ENCODE data around the gene DCTN3.
A peak's percentile ranks its signal among the peaks of the same experiment; 100 is the strongest.

Gene DCTN3

DNA sequence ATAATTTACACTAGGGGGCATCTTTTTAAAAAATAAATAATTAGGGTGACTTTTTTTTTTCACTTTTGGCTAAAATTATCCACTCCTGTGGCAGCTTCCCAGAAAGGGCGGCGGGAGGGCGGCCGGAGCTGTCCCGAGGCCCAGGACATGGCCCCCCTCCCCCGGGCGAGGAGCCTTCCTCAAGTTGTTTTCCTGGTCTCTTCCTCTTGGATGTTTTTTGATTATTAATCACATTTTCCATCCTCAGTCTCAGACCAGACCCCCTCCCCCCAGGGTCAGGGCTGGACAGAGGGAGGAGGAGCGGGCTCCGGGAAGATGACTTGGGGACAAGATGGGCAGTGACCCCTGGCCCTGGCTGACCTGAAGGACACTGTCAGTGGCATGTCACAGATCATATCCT lies 26.1 kb downstream of the DCTN3 start:
- in situ Hi-C loops (cut with MboI; ENCODE audit: low pct_unique_long_range_greater_than_20kb, low sequenced_read_pairs) = loop anchor here (5.0 to 25.0 kb wide), 2 partner anchors 52 to 182 kb away; no protein-coding TSS in a partner anchor
- no peak for DNase-seq

DNA sequence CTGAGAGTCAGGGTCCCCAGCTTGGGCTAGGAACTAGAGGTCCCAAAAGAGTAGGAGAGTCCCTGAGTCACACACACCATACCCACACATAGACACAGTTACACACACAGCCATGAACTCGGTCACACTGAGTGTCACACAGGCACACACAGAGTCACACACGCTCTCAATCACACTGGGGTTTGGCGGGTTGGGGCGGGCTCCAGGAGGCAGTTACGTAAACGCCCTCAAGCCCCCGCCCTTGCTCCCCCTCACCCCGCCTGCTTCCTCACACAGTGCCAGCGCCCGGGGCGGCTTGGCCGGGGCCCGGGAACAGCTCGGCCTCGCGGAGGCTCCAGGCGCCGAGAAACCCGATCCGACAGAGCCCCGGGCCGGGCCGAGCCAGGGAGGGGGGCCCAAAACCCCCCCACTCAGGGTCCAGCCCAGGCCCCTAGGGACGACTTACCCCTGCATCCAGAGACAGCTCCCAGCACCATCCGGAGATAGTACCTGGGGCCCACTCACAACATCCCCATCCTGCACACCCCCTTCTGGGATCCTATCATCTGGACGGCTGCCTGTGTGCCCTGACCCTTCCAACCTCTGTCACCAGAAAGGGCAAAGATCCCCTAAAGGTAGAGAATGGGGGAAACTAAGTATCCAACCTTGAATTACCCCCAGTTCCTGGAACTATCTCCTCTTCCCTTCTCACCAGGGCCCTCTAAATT lies 27.2 kb downstream of the DCTN3 start:
- in situ Hi-C loops (cut with MboI; ENCODE audit: low pct_unique_long_range_greater_than_20kb, low sequenced_read_pairs) = loop anchor here (5.0 to 25.0 kb wide), 2 partner anchors 51 to 181 kb away; no protein-coding TSS in a partner anchor
- no peak for DNase-seq

DNA sequence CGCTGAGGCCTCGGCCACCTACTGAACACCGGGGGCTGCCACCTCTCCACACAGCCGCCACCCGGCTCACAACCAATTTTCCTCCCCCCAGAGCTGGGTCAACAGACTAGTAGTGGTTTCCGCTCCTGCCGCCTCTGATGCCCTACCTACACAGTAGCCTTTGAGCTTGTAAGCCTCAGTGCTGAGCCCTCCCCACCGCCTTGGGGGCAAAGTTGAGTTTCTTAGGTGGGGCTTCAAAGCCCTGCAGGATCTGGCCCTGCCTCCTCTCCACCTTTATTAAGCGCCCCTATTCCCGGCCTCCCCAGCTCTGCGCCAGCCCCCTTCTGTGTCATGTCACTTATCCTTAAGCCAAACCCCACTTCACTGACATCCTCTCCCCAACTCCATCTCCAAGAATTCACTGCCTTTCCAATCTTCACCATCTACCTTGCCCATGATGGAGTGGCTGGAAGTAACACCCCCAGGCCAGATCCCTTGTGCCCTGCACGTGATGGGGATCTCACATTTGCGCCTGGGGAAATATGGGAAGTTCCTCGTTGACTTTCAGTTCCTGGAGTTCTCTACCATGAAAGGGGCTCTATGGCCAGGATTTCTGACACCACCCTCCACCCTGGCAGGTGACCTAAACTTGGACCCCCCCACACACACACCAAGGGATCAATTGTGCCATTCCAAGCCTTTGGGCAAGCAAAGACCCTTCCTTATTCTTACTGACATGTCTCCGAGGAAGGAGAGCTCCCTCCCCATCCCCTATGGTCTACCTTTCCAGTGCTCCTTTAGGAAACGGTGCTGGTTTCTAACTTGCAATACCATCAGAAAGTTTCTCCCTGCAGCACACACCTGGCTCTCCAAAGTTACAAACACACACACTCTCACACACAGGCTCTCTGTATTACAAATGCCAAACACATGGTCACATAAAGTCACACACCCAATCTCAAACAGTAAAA lies 28.1 kb downstream of the DCTN3 start:
- DNase-seq = no peak
- in situ Hi-C loops (cut with MboI; ENCODE audit: low pct_unique_long_range_greater_than_20kb, low sequenced_read_pairs) = loop anchor here (5.0 to 25.0 kb wide), 2 partner anchors 50 to 180 kb away; no protein-coding TSS in a partner anchor

GRCh38 chr9:34591248-34591916 lies 28.9 kb downstream of the DCTN3 start:
- DNase-seq = peak; percentile 69
- in situ Hi-C loops (cut with MboI; ENCODE audit: low pct_unique_long_range_greater_than_20kb, low sequenced_read_pairs) = loop anchor here (5.0 to 25.0 kb wide), 2 partner anchors 49 to 179 kb away; no protein-coding TSS in a partner anchor

GRCh38 chr9:34590381-34591247 lies 29.7 kb downstream of the DCTN3 start:
- in situ Hi-C loops (cut with MboI; ENCODE audit: low pct_unique_long_range_greater_than_20kb, low sequenced_read_pairs) = loop anchor here (5.0 to 25.0 kb wide), 2 partner anchors 48 to 178 kb away; no protein-coding TSS in a partner anchor

GRCh38 chr9:34589636-34590380 lies 30.5 kb downstream of the DCTN3 start, which contains the start of gene CNTFR:
Gene CNTFR (minus strand): TSS chr9:34589724. CDS start chr9:34568981, 20,743 bp downstream.
- DNase-seq = no peak
- in situ Hi-C loops (cut with MboI; ENCODE audit: low pct_unique_long_range_greater_than_20kb, low sequenced_read_pairs) = loop anchor here (5.0 to 25.0 kb wide), 2 partner anchors 48 to 178 kb away; no protein-coding TSS in a partner anchor

More at GRCh38 chr9:34590381-34591247, 29.7 kb downstream of the DCTN3 start:
- no peak for DNase-seq

DNA sequence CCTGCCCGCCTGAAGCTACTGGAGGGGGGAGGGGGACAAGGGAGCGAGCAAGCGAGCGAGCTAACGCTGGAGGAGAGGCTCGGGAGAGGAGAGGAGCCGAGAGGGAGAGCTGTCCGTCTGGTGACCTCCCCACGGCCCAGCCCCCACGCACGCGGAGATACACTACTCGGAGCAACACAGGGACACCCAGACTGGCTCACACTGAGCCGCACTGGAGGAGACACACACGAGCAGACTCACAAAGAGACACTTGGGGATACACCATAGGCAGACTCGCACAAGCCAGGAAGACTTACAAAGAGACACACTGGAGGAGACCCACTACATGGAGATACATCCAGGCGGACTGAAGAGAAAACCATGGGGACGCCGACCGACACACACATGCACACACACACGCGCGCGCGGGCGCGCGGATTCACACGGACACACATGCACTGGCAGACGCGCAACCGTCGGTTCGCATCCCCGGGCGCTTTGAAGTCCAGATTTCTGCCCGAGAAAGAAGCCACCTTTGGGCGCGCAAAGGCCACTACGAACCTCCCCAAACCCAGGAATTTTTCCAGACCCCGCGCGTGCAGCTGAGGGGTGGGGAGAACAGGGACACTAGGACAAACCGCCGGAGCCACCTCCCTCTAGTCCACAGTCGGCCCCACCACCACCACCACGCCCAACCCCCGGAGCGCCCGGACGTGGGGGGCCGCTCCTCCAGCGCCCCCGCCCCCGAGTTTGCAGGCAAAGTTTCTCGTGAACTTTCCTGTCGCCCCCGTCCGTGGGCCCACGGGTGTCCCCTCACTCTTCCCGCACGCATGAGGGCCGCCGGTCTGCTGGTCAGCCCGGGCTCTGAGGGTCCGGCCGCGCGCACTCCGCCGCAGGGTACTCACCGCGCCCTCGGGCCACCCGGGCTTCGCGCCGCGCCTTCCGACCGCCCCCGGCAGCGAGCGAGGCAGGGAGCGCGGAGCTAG lies 31.3 kb downstream of the DCTN3 start:
- no peak for DNase-seq
- in situ Hi-C loops (cut with MboI; ENCODE audit: low pct_unique_long_range_greater_than_20kb, low sequenced_read_pairs) = loop anchor here (25.0 kb wide), 1 partner anchor 177 kb away; no protein-coding TSS in a partner anchor

- in situ Hi-C loops (cut with MboI; ENCODE audit: low pct_unique_long_range_greater_than_20kb, low sequenced_read_pairs) = loop anchor here (25.0 kb wide), 1 partner anchor 175 kb away; no protein-coding TSS in a partner anchor
- no peak for DNase-seq
These were observed 33.0 kb downstream of the DCTN3 start for GRCh38 chr9:34587271-34587670.

DNA sequence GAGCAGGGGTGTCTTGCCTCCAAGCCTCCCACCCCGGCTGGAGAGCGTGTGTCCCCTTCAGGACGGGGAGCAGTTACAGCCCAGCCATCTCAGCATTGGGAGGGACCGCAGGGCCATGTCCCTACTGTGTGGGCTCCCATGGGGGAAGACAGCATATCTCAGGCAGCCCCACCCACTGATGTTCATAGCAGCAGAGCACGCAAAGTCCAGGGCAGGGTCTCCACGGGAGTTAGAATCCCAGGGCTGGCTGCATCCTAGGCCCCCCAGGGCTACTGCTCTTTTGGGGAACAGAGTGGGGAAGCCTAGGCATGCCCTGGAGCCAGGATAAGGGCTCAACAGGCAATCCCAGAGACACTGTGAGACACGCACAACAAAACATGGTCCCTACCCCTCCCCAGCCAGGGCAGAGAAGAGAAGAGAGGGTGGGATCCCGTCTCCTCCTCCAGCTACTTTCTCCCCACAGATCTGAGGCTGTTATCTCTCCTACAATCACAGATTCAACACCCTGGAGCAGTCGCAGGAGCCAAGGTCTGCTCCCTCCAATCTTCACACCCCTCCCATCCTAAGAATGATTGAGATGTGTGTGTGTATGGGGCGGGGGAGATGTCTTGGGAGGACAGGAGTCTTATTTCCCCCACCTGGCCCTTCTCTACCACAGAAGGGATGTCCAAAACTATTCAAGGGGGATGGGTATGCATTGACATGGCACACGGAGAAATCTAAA lies 34.2 kb downstream of the DCTN3 start:
- no peak for DNase-seq
- in situ Hi-C loops (cut with MboI; ENCODE audit: low pct_unique_long_range_greater_than_20kb, low sequenced_read_pairs) = loop anchor here (25.0 kb wide), 1 partner anchor 174 kb away; no protein-coding TSS in a partner anchor

DNA sequence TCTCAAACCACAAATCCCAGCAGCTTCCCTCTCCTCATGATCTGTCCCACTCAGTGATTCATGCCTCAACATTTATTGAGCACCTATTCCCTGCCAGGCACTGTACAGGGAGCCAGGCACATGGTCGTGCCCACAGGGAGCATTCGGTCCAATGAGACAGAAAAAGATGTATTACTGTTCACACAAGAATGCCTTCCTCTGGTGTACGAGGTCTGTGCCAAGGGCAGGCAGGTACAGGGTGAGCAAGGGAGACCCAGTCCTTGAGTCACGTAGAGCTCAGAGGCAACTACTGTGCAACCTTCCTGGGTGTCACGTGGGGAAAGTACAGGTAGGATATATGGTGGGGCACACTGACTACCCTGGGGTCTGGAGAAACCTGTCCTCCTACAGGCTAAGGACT lies 35.3 kb downstream of the DCTN3 start:
- DNase-seq = no peak
- in situ Hi-C loops (cut with MboI; ENCODE audit: low pct_unique_long_range_greater_than_20kb, low sequenced_read_pairs) = loop anchor here (25.0 kb wide), 1 partner anchor 173 kb away; no protein-coding TSS in a partner anchor

- DNase-seq = no peak
- in situ Hi-C loops (cut with MboI; ENCODE audit: low pct_unique_long_range_greater_than_20kb, low sequenced_read_pairs) = loop anchor here (25.0 kb wide), 1 partner anchor 170 kb away; no protein-coding TSS in a partner anchor
These were observed 37.5 kb downstream of the DCTN3 start for GRCh38 chr9:34582787-34583186.

DNA sequence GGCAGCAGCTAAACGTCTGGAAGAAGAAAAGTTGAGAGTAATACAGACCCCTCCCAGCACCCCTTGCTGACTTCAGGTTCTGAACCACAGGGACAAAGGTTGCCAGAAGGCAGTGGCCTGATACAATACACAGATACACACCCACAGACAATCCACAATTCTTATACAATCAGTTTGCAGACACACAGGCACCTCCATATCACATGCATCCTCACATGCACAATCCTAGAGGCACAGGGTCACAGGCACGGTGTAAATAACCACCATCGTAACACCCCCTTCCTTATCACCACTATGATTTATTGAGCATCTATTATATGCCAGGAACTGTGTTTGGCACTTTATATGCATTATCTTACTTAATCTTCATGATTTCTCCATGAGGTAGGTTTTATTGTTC lies 39.0 kb downstream of the DCTN3 start:
- in situ Hi-C loops (cut with MboI; ENCODE audit: low pct_unique_long_range_greater_than_20kb, low sequenced_read_pairs) = loop anchor here (25.0 kb wide), 1 partner anchor 169 kb away; no protein-coding TSS in a partner anchor

DNA sequence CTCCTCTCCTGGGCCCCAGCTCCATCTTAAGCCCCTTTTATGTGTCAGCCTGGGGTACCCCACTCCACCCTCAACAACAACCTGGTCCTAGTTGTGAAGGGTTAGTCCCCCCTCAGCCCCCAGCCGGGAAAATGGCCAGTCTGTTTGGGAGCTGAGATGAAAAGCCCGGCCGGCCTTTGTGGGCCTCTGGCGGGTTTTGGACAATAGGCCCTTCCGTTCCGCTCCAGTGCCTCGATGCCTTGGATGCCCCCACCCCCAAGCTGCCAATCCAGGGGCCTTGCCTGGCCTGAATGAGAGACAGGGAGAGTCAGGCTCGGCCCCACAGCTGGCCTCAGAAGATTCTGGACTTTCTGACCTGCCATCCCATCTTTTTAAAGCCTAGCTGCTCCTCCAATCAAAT lies 39.9 kb downstream of the DCTN3 start:
- DNase-seq = no peak
- in situ Hi-C loops (cut with MboI; ENCODE audit: low pct_unique_long_range_greater_than_20kb, low sequenced_read_pairs) = loop anchor here (25.0 kb wide), 1 partner anchor 168 kb away; no protein-coding TSS in a partner anchor

More for the DNA sequence above, 39.0 kb downstream of the DCTN3 start:
- no peak for DNase-seq

DNA sequence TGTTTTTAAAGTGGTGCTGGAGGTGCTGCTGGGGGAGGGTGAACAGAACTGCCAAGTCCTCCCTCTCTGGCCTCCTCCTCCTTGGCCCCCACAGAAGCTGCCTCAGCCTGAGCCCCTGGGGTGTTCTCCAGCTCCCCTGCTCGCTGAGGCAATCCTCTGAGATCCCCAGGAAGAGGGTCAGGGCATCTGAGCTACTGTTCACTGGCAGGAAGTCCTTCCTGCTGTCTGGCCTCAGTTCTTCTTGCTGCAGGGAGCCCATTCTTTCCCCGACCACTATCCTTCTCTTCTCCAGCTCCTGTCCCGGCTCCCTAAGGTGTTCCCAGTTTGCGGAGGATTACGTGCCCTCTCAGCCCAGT lies 40.5 kb downstream of the DCTN3 start:
- in situ Hi-C loops (cut with MboI; ENCODE audit: low pct_unique_long_range_greater_than_20kb, low sequenced_read_pairs) = loop anchor here (25.0 kb wide), 1 partner anchor 167 kb away; no protein-coding TSS in a partner anchor
- no peak for DNase-seq

DNA sequence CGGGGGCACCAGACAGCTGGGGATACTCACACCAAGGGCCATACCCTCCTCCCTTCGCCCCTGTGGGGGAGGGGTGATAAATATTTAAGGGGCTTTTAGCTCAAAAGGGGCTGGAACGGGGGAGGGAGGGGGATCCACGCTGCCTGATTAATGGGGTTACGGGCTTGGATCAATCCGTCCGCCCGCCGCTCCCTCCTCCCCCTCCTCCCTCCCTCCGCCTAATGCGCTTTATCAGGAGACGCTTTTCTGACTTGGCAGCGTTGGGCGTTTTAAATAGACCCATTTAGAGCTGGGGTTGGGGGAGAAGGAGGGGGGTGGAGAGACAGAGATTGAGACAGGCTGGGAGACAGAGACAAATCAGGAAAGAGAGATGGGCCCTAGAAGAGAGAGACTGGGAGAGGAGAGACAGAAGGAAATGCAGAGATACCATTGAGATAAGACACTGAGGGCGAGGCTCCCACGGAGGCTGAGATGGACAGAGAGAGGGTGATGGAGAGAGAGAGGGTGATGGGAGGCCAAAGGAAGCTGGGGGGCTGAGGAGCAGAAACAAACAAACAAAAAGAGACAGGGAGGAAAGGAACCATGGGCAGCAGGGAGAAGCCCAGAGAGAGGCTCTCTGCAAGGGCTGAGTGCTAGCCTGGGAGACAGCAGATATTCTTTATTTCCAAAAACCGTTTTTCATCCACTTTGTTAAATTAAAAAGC lies 41.0 kb downstream of the DCTN3 start:
- in situ Hi-C loops (cut with MboI; ENCODE audit: low pct_unique_long_range_greater_than_20kb, low sequenced_read_pairs) = loop anchor here (25.0 kb wide), 1 partner anchor 167 kb away; no protein-coding TSS in a partner anchor
- no peak for DNase-seq

All from KBM-7 (cell line).